OCI-LY7 (cell line): ENCODE results near the gene ZNF772. TPM values are rescaled to one million over a fixed set of nuclear protein-coding genes. Genes with fewer than 3 reads are reported as not detected.
A peak's percentile ranks its signal among the peaks of the same experiment; 100 is the strongest.
"Not testable (repeated sequence)": the region's sequence is repeated elsewhere in the genome, so short reads cannot be mapped to it uniquely, and the experiment has no call there.

Source experiments
- Bru-seq: library from RNA; stranded (reverse); fragments of 400-500 nt; gene quantifications from one replicate; lab custom pipeline; 2021; lab: Mats Ljungman, UMichigan
- BruChase-seq, 2 experiments: library from RNA; stranded (reverse); fragments of 400-500 nt; gene quantifications; one replicate each; lab custom pipeline; 2021; lab: Mats Ljungman, UMichigan
- BruUV-seq: library from RNA; stranded (reverse); fragments of 400-500 nt; replicated peaks from 2 replicates; lab custom pipeline; 2021; lab: Mats Ljungman, UMichigan
- CTCF ChIA-PET: fragments of 300-600 bp; sonication (Branson Sonifier 250); formaldehyde crosslinking; loops from one replicate; lab custom pipeline; 2022; ENCODE audit warnings: antibody characterized with exemption; ENCODE audit not compliant: unreplicated experiment; lab: Charles Lee
- POLR2A ChIA-PET: fragments of 300-600 bp; sonication (Branson Sonifier 250); formaldehyde crosslinking; loops from one replicate; lab custom pipeline; 2022; ENCODE audit warnings: antibody characterized with exemption; lab: Charles Lee
- DNase-seq: peaks from one replicate; pipeline ENCODE4 v3.0.0-alpha.2; 2015; ENCODE audit warnings: low spot score
- H2AFZ ChIP-seq: fragments of 200-600 bp; sonication (generic), shearing (Covaris generic); 2 replicates; pipeline ENCODE4 v1.6.1; 2014; ENCODE audit warnings: mild to moderate bottlenecking, antibody characterized with exemption, low read length, moderate library complexity
- H3K27ac ChIP-seq: fragments of 200-600 bp; sonication (generic); 2 replicates; pipeline ENCODE4 v1.5.1; 2014; ENCODE audit warnings: mixed run types, low read depth, mild to moderate bottlenecking, moderate library complexity, low read length, inconsistent platforms; ENCODE audit not compliant: poor library complexity, severe bottlenecking
- H3K36me3 ChIP-seq: fragments of 200-600 bp; sonication (generic); 2 replicates; pipeline ENCODE4 v1.6.1; 2014; ENCODE audit warnings: mild to moderate bottlenecking, antibody characterized with exemption, low read length, moderate library complexity, mixed read lengths; ENCODE audit not compliant: insufficient read depth
- H3K4me1 ChIP-seq: fragments of 200-600 bp; sonication (generic); 2 replicates; pipeline ENCODE4 v1.5.1; 2014; ENCODE audit warnings: mild to moderate bottlenecking, low read length; ENCODE audit not compliant: insufficient read depth, poor library complexity, severe bottlenecking
- H3K4me2 ChIP-seq: fragments of 200-600 bp; sonication (generic); 2 replicates; pipeline ENCODE4 v1.6.1; 2014; ENCODE audit warnings: mild to moderate bottlenecking, low read length
- H3K4me3 ChIP-seq: fragments of 200-600 bp; sonication (generic); 2 replicates; pipeline ENCODE4 v1.5.1; 2014; ENCODE audit warnings: mild to moderate bottlenecking, low read depth, low read length; ENCODE audit not compliant: poor library complexity, severe bottlenecking
- H3K79me2 ChIP-seq: fragments of 200-600 bp; sonication (generic); 2 replicates; pipeline ENCODE4 v1.6.1; 2016; ENCODE audit warnings: low read depth, mild to moderate bottlenecking, low read length, moderate library complexity, mixed read lengths; ENCODE audit not compliant: insufficient read depth
- H3K9me2 ChIP-seq: fragments of 200-600 bp; sonication (generic); 2 replicates; pipeline ENCODE4 v1.6.1; 2016; ENCODE audit warnings: mild to moderate bottlenecking, low read length, mixed read lengths; ENCODE audit not compliant: insufficient read depth
- H3K9me3 ChIP-seq: fragments of 200-600 bp; sonication (generic); 2 replicates; pipeline ENCODE4 v1.6.1; 2014; ENCODE audit warnings: mild to moderate bottlenecking, mixed run types, low read length, mixed read lengths
- H4K20me1 ChIP-seq: fragments of 200-600 bp; sonication (generic); 2 replicates; pipeline ENCODE4 v1.6.1; 2014; ENCODE audit warnings: mild to moderate bottlenecking, antibody characterized with exemption, low read length, moderate library complexity, mixed read lengths; ENCODE audit not compliant: insufficient read depth
- EZH2phosphoT487 ChIP-seq: fragments of 200-600 bp; sonication (generic); IDR thresholded peaks from 2 replicates; pipeline ENCODE4 v1.6.1; 2018; ENCODE audit warnings: low read depth, borderline replicate concordance, mild to moderate bottlenecking, mixed run types, antibody characterized with exemption, low read length, moderate library complexity, mixed read lengths
- intact Hi-C: fragments of 100-400 bp; cut with micrococcal nuclease; formaldehyde crosslinking; loops from one replicate; pipeline ENCODE4 v1.10.0; 2022; ENCODE audit not compliant: unreplicated experiment
- long read RNA-seq: library from polyadenylated mRNA; stranded (forward); transcript quantifications from one replicate; pipeline ENCODE4 v2.0.0, GENCODE V29; 2022
- total RNA-seq, 2 experiments: library from RNA; depleted of rRNA in 1 of 2; stranded (reverse); fragments of >200 nt in 1 of 2; shearing (Covaris generic) in 1 of 2; gene quantifications; 2 replicates each; pipeline ENCODE4 v1.2.3, GENCODE V29; 2014 to 2022
- TF ChIP-seq, protein P1 (sequence below): fragments of 200-600 bp; sonication (generic); conservative IDR thresholded peaks from 2 replicates; pipeline ENCODE4 v1.5.1; 2014; ENCODE audit warnings: mild to moderate bottlenecking, antibody characterized with exemption, low read length, moderate library complexity, mixed read lengths

The ZNF772 gene
- total RNA-seq (2014; rRNA removed; shearing (Covaris generic)): 0.85 and 0.88 TPM in 2 replicates
- 1.1 and 1.5 TPM in 2 replicates for total RNA-seq (2022)
- percentile 38 among the genes with signal in this experiment for Bru-seq, nascent RNA
- BruChase-seq, experiment 1, labeled RNA remaining after a 6-hour chase: percentile 29 among the genes with signal in this experiment
- percentile 51 among the genes with signal in this experiment for BruChase-seq, experiment 2, labeled RNA remaining after a 2-hour chase
- long read RNA-seq, full-length matches to known transcripts: 2 of 2 reads
- long read RNA-seq, partial matches to known transcripts: 0 of 2 reads
- long read RNA-seq, other reads (novel, unspliced or antisense): 0 of 2 reads

DNA sequence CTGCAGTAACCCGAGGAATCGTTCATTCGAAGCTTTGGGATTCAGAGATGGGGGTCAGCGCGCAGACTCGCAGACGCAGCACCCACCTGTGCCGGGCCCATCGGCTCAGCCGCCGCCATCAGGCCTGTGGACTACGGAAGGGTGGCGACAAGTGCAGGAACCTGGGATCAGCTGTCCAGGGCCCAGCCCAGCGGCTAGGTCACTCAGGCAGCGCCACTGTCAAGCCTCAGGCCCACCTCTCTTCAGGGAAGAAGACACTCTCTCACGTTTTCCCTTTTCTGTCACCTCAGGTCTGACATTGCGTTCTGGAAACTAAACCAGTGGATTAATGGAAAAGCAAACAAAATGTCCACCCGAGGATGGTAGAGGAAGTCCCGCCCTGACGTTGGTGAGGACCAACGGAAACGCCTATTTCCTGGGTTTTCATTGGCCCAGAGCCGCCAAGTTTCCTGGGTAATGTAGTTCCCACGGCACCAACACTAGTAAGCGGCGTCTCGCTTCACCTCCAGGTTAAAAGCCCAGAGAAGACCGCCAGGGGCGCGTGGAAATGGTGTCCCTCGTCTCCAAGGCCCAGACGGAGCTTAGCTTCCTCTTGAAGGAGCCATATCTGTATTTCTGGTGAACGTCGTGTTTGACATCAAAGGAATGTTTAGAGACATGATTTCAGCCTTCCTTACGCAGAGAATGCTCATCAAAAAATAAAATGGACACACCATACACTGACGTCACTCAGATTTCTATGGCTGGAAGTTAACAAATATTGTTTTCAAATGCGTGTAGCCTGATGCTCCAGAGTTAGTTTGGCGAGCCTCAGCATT lies at the start of gene ZNF772:
TSS of gene ZNF772 (minus strand) at position 376 of the 818 bp plus-strand sequence. CDS start at position 119, 257 bp downstream.
- BruUV-seq: no TSS peak
- peak within 1 kb of the TSS; percentile 48 for H3K4me3 ChIP-seq
- 0 out of 2 replicates have a peak, but pooled peaks cover 5% of the 10 kb centered on the region for H3K36me3 ChIP-seq
- no peak for TF ChIP-seq EZH2phosphoT487
- TF ChIP-seq, protein P1, sequence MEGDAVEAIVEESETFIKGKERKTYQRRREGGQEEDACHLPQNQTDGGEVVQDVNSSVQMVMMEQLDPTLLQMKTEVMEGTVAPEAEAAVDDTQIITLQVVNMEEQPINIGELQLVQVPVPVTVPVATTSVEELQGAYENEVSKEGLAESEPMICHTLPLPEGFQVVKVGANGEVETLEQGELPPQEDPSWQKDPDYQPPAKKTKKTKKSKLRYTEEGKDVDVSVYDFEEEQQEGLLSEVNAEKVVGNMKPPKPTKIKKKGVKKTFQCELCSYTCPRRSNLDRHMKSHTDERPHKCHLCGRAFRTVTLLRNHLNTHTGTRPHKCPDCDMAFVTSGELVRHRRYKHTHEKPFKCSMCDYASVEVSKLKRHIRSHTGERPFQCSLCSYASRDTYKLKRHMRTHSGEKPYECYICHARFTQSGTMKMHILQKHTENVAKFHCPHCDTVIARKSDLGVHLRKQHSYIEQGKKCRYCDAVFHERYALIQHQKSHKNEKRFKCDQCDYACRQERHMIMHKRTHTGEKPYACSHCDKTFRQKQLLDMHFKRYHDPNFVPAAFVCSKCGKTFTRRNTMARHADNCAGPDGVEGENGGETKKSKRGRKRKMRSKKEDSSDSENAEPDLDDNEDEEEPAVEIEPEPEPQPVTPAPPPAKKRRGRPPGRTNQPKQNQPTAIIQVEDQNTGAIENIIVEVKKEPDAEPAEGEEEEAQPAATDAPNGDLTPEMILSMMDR: no peak
- no peaks in the 10 kb centered on the region for H3K79me2 ChIP-seq
- H3K4me1 ChIP-seq: peaks cover 17% of the 10 kb centered on the region
- H3K4me2 ChIP-seq: peak within 1 kb of the TSS; percentile 48
- H2AFZ ChIP-seq: peak within 1 kb of the TSS; percentile 85
- intact Hi-C loops: no loop called here
- no peak within 1 kb of the TSS for H3K27ac ChIP-seq
- no peaks in the 10 kb centered on the region for H3K9me2 ChIP-seq
- H3K9me3 ChIP-seq: peaks cover 27% of the 10 kb centered on the region
- ChIA-PET CTCF (no interaction called here), POLR2A (no interaction called here)
- no peaks in the 10 kb centered on the region for H4K20me1 ChIP-seq
- peak; percentile 85 for DNase-seq

DNA sequence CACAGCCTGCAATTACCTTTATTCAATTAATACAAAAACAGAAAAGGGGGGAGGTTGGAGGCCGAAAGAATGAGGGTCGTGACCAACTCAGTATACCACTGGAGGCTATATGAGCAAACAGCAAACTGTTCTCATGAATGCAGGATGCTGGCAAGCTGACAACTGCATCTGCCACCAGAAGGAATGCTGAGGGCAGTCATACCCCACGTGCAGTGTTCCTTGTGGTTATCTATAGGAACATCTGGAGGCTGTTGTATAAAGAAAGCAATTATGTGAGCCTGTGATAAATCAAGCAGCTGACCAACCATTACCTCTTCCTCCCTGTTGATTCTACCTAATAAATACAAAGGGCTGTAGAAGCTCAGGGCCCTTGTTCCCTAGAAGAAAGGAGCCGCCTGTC lies 40.7 kb upstream of the ZNF772 start:
- POLR2A ChIA-PET, H4K20me1 ChIP-seq, H2AFZ ChIP-seq, H3K79me2 ChIP-seq, DNase-seq, H3K4me3 ChIP-seq, H3K4me2 ChIP-seq, CTCF ChIA-PET, BruUV-seq, H3K27ac ChIP-seq, H3K36me3 ChIP-seq, intact Hi-C loops, H3K4me1 ChIP-seq, H3K9me2 ChIP-seq: not testable (repeated sequence)
- H3K9me3 ChIP-seq: peaks cover 12% of the 10 kb centered on the region; the same call in 1 of the 2 replicates

DNA sequence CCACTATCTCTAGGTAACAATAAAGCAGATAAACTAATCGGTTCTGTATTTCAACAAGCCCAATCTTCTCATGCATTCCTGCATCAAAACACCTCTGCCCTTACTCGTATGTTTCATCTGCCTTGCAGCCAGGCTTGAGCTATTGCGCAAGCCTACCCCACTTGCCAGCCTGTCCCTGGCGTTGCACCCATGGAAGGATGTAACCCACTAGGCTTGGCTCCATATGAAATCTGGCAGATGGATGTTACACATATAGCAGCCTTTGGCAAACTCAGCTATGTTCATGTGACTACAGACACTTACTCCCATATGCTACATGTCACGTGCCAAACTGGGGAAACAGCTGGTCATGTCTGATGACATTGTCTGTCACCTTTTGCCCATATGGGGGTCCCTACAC lies 37.9 kb upstream of the ZNF772 start:
- POLR2A ChIA-PET: interaction anchor here (0.7 kb wide), 1 partner anchor 8 kb away, joined by 3 read pairs; no protein-coding TSS in a partner anchor
- TF ChIP-seq, protein P1: no peak
- TF ChIP-seq EZH2phosphoT487: no peak
- H3K9me2 ChIP-seq: no peaks in the 10 kb centered on the region

More for the DNA sequence above, 37.9 kb upstream of the ZNF772 start:
- no TSS peak for BruUV-seq
- H3K9me3 ChIP-seq: peaks cover 27% of the 10 kb centered on the region; the same call in 1 of the 2 replicates
- no peaks in the 10 kb centered on the region for H4K20me1 ChIP-seq
- no peak overlapping the region for H2AFZ ChIP-seq
- H3K4me1 ChIP-seq: no peaks in the 10 kb centered on the region
- intact Hi-C loops: no loop called here
- H3K4me2 ChIP-seq: no peak overlapping the region
- DNase-seq: no peak
- H3K79me2 ChIP-seq: no peaks in the 10 kb centered on the region
- no peak overlapping the region for H3K4me3 ChIP-seq
- no peaks in the 10 kb centered on the region; the same call in 1 of the 2 replicates for H3K36me3 ChIP-seq
- CTCF ChIA-PET: no interaction called here
- no peak overlapping the region for H3K27ac ChIP-seq
